NT2/D1 (cell line): ENCODE measurements around the gene MKLN1.

Experiments
- SUZ12 ChIP-seq: IDR thresholded peaks from 2 replicates; pipeline ENCODE4 v1.6.1; 2011; ENCODE audit not compliant: insufficient read length, insufficient read depth; ENCODE audit errors: extremely low read depth
- YY1 ChIP-seq: IDR thresholded peaks from 2 replicates; pipeline ENCODE4 v1.6.1; 2011; ENCODE audit not compliant: insufficient read length, insufficient read depth
- ZNF274 ChIP-seq: IDR thresholded peaks from 2 replicates; pipeline ENCODE4 v1.6.1; 2011; ENCODE audit warnings: mild to moderate bottlenecking, low read depth, low read length

DNA sequence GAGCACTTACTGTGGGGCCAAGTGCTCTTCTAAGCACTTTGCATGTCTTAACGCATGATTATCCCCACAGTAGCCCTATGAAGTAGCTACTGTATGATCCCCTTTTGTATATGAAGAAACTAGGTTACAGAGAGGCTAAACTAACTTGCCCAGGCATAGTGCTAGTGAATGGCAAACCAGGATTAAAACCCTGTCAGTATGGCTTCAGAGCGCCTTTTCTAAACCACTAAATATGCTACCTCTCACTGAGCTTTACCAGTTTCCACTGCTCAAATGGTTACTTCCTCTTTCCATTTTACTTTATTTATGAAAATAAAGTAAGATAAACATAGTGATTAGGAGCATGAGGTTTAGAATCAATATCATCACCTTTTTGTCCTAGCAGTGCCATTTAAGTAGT, 155.1 kb downstream of the MKLN1 start:
- TF ChIP-seq YY1 (no peak), ZNF274 (no peak), SUZ12 (no peak)
